NCI-H1092 treated with DMSO at 0.1 percent for 48 hours (cell line): ENCODE measurements around the gene HLCS.

ENCODE experiments used
- DNase-seq: peaks from one replicate; lab custom pipeline; 2025; lab: John Stamatoyannopoulos, UW

Gene HLCS

DNA sequence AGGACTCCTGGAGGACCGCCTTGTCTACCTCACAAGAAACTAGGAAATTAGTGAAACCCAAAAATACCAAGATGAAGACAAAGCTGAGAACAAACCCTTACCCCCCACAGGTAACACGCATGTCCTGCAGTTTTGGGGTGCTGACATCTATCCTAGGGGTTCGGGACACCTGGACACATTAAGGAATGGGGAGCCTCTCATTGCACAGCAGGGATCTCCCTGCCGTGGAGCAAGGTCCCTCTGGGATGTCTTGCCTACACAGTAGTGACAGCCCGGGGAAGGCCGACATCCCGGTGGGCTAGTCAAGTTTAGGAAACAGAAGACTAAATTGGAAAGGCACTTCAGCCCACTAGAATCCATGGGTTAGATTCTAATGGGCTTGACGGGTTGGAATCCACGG is 223.0 kb downstream of the HLCS start:
- DNase-seq = no peak

DNA sequence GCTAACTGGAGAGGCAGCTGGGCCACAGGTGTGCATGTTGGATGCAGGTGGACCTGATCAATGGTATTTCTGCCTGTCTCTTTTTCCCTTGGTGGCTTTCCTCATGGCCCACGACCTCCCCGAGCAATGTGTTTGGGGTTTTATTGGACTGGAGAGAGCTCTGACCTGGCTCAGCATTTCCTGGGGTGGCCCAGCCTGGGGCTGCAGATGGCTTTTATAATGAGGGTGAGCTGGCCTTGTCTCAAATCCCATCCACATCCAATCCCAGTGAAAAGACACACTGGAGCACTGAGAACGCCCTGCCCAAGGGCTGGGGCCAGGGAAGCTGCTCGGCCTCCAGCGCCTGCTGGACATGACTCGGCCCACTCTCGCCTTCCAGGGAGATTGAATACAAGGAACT is 223.5 kb downstream of the HLCS start:
- DNase-seq = no peak

DNA sequence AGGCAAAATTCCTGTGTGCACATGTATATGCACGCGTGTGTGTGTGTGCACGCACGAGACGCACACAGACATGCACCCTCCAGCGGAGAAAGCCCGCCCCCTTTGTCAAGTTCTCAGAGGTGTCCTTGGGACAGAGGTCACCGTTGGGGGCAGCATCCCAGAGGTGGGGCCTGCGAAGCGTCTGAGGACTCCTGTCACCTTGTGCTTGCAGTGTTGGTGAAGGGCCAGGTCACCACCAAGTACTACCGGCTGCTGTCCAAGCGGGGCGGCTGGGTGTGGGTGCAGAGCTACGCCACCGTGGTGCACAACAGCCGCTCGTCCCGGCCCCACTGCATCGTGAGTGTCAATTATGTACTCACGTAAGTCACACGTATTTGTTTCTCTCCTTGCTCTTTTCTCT is 225.0 kb downstream of the HLCS start:
- no peak for DNase-seq

DNA sequence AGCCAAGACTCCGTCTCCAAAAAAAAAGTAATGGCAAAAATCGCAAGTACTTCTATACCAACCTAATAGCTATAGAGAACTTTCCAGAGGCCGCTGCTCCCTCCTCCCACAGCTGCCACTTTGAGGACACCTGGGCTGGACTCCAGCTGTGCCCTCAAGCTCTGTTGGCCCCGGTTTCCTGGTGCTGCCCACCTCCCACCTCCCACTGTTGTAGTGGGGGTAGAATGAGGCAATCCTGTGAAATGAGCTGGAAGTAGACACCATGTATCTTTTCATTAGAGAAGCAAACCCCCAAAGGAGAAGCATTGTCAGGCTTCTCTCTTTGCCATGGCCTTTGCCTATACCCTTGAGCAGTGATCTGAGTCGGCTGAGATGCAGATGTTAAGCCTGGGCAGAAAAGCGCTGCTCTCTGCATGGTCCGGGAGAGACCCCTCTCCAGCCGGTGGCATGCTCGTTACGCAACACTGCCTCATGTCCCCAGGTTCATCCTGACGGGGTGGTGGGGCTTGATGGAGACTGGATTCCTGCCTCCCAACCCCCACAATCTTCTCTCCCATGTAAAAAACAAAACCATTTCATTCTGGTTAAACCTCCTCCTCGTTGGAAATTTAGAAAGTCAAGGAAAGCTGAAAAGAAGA is 227.9 kb downstream of the HLCS start:
- no peak for DNase-seq

DNA sequence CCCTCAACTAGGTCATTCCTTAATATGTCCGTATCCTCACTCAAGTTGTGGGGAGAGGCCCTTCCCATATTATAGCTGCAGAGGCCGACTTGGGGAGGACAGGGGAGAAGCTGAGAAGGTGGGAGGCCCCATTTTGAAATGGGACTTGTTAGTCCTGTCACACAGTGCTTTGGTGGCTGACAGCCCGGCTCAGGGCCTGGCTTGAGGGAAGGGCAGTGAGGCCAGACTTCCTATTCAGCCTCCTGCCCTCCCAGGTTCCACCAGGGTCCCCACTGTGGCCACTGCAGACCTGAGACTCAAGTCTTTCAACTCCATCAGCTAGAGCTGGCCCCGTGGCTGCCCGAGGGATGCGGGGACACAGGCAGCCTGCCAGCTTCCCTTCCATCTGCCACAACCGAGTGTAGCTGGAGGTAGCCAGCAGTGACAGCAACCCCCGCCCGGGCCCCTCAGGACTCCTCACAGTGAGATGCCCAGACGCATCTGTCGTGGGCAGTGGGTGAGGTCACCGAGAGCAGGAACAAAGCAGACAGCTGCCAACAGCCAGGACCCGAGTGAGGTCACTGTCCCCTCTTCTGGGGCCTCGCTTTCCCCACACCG is 230.6 kb downstream of the HLCS start:
- no peak for DNase-seq

DNA sequence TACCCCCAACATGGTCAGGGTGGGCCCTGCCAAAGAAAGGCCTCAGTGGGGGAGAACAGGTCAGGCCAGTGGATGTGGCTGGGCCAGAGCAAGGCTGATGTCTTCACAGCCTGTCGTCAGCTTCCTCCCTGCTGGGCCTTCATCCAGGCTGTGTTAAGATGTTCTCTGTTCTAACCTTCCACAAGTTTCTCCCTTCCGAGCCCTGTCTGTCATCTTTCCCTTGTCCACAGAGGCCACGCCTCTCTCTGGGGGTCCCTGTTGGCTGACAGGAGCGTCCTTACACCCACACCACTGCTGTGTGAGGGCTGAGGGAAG is 231.3 kb downstream of the HLCS start:
- DNase-seq = no peak

DNA sequence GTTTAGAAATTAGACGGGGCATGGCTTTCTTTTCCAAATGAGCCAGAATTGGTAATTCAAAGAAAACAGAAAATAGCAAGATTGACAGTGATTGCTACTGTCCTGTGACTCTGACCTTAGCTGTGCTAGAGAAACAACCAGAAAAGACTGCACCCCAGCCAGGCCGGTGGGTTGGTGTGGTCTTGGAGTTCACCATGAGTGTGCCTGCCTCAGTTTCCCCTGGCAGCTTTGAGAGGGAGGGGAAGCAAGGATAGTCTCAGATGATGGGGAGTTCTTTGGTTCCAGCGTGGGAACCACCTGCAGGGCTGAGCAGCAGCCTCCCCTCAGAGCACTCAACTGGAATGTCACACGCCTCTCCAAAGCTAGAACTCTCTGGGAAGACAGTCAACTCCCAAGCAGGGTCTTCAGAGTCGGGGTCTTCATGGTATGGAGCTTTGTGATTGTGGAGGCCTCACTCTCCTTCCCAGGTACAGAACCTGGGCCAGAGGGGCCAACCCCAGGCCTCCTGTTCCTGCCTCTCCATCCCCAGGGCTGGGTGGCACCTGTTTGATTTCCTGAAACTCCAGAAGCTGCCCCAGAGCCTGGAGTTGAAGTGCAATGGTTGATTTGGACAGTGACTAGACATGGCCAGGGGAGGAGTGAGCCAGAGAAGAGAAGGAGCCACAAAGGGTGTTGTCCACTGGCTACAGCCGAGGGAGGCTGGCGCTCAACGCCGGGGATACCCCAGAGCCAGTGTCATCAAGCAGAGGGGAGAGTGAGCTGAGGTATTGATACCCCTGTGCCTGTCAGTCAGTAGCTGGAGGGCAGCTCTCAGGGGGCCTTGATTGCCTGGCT is 231.9 kb downstream of the HLCS start:
- DNase-seq = no peak

DNA sequence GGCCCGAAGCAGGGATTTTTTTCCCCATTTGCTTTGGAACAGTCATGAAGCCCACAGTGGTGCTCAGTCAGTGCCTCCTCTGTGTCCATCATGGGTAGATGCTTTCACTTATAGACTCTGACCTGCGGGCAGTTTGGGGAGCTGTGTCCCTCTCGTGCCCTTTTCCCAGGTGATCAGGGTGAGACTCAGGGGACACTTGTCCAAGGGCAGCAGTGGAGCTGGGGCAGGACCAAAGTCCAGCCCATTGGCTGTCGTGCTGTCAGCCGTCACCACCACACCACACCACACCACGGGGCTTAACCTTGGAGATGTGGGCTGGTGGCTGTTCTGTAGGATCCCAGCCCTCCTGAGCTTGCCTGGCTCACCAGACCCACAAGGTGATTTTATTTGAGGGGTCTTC is 232.6 kb downstream of the HLCS start:
- no peak for DNase-seq

DNA sequence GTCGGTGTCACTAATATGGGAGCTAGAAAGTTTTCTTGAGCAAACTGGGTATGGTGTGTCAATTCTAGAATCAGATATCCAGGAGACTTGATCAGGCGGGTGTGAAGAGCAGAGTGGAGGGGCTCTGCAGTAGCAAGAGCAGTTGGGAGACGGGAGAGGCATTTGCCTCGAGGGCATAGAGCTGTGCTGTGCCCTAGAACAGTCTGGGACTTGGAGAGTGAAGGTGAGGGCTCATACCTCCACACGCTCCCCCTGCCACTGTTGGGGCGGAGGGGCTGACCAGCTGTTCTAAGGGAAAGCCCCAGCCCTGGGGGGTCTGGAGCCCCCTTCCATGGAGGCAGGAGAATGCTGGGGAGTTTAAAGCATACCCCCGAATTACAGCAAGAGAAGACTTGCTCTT is 233.7 kb downstream of the HLCS start:
- no peak for DNase-seq

DNA sequence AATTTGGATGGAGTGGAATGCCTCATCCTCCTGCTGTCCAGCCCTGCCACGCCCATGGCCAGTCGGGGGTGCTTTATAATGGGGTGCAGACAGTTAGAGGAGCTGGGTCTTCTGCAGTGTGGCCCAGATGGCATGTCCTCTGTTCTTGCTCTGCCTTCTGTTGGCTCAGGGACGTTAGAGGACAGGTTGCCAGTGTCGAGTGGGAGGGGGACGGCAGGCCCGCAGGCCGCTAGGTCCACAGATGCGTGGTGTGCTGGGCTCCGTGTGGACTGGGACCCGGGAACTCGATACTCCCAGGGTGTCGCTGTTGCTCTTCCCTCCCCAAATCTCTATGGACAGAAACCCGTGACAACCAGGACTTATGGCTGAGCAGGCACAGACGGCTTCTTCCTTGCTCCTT is 234.3 kb downstream of the HLCS start:
- no peak for DNase-seq

DNA sequence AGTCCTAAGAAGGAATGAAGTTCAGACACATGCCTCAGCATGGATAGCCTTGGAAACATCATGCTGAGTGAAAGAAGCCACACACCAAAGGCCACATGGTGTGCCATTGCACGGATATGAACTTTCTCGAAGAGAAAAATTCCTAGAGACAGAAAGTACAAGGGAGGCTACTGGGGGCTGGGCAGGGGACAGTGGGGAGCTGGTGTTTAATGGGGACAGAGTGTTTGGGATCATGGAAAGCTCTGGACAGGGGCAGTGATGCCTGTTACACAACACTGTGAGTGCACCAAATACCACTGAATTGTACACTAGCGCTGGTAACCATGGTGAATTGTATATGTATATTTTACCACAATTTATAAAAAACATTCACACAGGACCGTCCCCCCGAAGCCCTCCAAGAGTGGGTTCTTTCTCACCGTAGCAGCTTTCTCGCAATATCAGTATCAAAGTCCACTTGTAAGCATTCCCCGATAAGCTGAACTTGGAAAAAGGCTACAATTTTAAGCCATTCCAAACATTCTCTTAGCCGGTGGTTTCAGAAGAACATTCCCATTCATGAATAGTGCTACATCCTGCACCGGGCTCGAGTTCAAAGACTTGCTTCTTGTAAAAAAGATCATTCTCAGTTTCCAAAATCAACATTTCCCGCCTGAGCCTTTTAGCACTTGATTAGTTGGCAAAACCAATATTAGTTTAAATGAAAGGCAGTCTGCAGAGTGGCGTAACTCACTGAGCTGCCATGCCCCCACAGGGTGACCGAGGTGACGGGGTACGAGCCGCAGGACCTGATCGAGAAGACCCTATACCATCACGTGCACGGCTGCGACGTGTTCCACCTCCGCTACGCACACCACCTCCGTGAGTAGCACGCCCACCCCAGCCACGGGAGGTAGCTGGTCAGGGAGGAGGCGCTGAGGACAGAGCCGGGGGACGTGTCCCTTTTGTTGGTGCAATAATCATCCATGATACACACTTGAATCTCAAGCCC is 235.9 kb downstream of the HLCS start:
- no peak for DNase-seq

DNA sequence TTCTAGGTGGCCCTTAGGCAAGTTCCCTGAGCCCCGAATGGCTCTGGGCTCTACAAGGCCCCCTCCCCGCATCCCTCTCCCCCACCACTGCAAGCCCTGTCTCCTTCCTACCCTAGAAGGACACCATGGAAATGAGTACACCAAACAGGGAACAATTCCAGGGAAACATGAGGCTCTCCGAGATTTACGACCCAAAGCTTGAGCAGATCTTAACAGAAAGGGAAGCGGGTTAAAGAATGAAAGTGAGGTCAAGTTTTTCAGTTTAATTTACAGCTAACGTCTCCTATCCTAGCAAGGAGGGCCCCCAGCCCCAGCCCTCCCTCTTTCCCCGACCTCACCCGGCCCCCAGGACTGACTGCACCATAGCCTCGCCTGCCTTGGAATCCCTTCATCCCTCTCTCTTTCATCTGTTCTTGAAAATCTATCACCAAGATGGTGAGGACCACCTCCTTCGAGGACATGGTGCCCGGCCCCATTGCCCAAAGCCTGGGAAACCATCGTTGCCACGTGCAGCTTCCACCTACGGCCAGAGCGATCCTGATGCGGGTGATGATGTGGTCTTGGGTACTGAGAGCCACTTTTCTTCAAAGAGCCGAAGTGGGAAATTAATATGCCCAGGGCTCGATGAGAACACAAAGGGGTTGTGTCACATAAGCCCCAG is 237.0 kb downstream of the HLCS start:
- DNase-seq = no peak

DNA sequence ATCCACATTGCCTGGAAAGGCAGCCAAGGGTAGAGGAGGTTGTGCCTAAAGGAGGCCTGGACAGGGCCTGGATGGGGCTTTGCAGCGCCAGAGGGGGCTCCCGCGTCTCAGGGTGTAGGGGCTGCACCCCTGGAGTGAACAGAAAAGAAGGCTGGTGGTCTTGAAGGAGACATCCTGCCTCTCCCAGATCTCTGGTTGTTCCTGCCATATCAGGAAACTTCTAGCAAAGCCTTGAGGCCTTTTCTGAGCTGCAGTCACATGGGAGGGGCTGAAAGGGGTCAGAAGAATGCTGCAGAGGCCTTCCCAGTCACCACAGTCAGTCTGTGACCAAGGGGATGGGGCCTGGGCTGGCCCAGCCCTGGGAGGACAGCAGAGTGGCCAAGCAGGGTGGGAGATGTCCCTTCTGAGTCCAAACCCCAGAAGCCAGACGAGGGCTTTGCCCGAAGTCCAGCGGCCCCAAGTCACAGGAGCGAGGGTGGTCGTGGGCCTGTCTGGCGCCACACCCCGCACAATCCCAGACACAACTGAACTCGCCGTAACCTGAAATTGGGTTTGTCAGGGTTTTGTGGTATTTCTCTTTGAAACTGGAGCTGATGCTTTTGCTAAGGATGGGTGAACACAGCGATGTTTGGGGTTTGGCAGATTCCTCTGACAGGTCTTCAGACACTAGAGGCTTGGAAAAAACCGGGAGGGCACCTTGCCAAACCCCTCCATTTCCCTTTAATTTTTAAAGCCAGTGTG is 237.9 kb downstream of the HLCS start:
- DNase-seq = no peak

DNA sequence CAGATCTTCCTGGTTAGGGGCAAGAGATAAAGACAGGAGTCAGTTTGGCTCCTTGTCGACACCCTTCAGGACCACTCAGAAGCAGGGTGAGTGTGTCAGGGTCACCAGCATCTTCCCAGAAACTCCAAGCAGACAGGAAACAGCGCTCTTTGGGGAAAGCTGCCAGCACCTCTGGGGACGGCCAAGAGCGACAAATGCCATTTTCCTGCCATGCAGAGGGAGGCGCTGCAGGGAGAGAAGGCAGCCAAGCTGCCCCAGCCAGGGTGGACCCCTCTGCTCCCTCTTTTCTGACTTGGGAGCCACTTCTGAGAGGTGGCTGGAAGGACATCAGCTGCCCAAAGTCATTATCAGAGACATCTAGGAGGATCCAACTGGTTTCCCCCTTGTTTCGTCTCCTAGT is 238.6 kb downstream of the HLCS start:
- no peak for DNase-seq

DNA sequence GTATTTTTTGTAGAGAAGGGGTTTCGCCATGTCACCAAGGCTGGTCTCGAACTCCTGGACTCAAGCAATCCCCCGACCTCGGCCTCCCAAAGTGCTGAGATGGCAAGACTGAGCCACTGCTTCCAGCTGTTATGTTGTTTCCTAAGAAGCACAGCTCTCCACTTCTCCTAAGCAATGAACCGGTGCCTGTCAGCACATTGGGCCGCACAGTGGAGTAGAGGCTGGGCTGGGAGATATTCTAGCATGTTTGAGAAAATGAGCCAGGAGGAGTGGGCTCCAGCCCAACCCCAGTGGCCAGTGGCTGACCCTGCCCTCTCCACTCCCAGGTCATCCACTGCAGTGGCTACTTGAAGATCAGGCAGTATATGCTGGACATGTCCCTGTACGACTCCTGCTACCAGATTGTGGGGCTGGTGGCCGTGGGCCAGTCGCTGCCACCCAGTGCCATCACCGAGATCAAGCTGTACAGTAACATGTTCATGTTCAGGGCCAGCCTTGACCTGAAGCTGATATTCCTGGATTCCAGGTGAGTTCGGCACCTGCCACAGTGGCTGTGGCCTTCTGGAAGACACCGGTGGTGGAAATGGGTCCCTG is 240.6 kb downstream of the HLCS start:
- no peak for DNase-seq

DNA sequence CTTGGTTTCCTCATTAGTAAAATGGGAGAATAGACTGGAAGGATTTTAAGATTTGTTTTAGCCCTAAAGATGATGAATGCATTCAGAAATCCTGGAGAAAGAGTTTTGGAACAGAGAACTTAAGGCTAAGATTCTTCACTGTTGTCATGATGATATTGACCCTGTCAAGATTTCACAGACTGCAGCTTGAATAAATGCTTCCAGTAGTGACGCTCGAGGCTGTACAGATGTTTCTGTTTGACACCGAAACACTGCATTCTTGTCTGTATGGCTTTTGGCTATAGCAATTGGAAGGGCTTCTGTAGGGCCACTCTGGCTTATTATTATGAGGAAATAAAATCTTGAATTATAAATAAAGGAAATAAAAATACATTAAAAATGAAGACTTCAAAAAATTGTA is 241.8 kb downstream of the HLCS start:
- DNase-seq = no peak

DNA sequence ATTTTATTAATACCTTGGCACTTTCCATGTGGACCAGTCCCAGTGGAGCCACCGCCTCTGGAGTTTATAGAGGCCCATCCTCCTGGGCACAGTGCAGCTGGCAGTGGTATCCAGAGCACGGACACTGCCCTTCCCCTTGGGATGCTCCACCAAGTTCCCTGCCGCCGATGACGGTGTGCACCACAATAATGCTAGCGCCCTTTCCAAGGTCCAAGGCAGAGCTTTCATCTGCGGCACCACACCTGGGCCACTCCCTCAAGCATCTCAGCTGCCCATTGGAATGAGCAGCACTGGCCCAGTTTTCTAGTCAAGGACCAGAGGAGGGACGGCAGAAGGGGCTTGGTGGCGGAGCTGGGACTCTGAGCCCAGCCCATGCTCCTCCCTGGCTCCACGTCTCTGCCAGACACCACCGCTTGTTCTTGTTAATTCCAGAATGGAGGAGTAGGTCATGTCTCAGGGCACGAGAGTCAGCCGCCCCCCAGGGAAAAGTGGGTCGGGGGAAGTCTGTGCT is 243.0 kb downstream of the HLCS start:
- no peak for DNase-seq

DNA sequence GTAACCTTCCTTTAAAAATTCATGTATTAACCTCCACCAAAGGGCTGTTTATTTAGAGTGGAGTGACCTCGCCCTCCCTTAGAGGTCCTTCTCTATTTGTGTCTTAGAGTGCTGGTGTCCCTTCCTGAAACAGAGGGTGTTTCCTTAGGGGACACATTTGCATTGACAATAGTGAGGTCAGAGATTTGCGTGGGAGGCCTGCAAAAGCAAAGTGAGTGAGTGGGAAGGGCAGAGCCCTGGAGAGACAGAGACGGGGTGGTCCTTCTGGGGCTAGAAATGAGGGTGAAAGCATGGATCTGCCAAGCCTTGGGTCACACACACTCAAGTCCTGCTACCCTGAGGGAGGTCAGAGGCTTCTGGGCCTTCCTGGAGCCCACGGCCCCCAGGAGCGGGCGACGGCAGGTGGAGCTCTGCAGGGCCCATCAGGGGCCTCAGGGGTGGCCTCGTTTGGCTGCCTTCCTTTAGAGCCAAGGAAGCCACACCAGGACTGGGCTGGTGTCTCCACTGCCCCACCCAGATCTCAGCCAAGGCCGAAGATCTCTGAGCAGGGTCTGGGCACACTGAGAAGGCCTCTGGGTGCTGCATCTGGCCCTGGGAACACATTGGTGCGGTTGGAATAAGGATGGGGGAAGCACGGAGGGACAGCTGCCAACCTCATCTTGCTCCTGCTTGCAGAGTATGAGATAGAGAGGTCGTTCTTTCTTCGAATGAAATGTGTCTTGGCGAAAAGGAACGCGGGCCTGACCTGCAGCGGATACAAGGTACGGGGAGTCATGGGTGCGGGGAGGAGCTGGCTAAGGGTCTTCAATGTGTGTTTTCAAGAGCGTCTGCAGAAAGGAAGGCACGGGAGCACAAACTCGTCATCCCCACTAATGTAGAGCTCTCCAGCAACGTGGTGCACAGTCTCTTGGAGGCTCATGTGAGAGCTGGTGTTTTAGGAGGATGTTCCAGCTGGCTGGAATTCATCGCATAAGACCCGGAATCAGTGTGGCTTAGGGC is 243.8 kb downstream of the HLCS start:
- no peak for DNase-seq

DNA sequence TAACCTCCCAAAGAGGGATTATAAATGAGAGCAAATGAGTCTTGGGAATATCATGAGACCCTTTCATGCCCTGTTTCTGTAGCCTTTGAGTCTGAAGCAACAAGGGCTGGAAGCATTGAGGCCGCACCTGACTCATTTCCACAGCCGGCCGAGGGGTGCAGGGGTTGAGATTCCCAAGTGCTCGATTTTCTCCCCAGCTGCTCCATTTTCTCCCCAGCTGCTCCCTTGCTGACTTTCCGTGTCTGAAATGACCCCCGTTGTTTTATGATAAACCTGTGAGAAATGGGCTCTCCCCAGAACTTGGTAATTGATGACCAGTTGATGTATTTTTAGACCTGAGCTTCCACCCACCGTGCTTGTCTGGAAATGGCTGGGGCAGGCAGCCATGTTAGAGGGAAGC is 244.7 kb downstream of the HLCS start:
- DNase-seq = no peak
